Breast epithelium (tissue), 3 donors: ENCODE measurements around the gene MVB12B.

Experiments used
- POLR2A ChIP-seq: fragments of 450-650 bp; IDR thresholded peaks from one replicate; pipeline ENCODE4 v1.6.1; 2016; ENCODE audit warnings: antibody characterized with exemption, mild to moderate bottlenecking, moderate library complexity
- POLR2AphosphoS5 ChIP-seq, 3 donors: sonication (generic); formaldehyde crosslinking; IDR thresholded peaks; one replicate each; pipeline ENCODE4 v1.6.1; 2017; ENCODE audit warnings: antibody characterized with exemption in 3 of 3
- TF ChIP-seq, protein P1 (sequence below), 3 donors: fragments of 450-650 bp; IDR thresholded peaks; one replicate each; pipeline ENCODE4 v1.5.1; 2016 to 2017; ENCODE audit warnings: antibody characterized with exemption in 3 of 3, mild to moderate bottlenecking in 3 of 3, moderate library complexity in 3 of 3

DNA sequence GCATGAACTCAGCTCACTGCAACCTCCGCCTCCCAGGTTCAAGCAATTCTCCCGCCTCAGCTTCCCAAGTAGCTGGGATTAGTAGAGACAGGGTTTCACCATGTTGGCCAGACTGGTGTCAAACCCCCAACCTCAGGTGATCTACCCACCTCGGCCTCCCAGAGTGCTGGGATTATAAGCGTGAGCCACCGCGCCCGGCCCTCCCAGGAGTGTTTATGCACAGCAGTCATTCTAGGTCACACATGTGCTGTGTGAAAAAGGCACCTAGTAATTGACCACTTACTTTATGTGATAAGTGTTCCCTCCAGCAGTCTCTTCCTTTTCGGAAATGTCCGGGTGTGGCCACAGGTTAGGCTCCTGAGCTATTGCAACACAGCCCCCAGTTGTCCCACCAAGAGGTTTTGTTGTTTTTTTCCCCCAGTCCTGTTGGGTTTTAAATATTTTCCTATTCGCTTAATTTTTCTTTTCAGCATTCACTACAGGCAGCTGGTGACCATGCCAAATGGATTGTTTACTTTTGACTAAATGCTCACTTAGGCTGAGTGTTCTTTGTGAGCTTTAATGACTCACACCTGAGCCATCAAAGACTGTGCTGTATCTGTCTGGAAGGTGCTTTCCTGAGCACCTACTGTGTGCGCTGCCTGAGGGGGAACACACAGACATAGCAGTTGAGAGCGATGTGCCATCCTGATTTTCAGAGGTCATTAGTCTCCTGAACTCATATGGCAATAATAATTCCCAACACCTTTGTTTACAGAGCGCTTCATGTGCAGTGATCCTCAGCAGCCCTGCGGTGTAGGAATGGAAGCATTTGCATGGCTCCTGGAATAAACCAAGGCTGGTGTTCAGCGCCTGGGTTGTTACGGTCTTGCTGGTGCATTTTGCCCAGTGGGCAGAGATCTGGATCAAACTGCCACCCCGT, 94.3 kb downstream of the MVB12B start:
- TF ChIP-seq, protein P1, sequence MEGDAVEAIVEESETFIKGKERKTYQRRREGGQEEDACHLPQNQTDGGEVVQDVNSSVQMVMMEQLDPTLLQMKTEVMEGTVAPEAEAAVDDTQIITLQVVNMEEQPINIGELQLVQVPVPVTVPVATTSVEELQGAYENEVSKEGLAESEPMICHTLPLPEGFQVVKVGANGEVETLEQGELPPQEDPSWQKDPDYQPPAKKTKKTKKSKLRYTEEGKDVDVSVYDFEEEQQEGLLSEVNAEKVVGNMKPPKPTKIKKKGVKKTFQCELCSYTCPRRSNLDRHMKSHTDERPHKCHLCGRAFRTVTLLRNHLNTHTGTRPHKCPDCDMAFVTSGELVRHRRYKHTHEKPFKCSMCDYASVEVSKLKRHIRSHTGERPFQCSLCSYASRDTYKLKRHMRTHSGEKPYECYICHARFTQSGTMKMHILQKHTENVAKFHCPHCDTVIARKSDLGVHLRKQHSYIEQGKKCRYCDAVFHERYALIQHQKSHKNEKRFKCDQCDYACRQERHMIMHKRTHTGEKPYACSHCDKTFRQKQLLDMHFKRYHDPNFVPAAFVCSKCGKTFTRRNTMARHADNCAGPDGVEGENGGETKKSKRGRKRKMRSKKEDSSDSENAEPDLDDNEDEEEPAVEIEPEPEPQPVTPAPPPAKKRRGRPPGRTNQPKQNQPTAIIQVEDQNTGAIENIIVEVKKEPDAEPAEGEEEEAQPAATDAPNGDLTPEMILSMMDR (IDR thresholded peaks at IDR 0.05) = no peak
- no peak for TF ChIP-seq POLR2A
- no peak for TF ChIP-seq POLR2AphosphoS5 (IDR thresholded peaks at IDR 0.05)
